OCI-LY1 (cell line): ENCODE measurements around the gene KIAA2012.

Experiments used
- EZH2 ChIP-seq: fragments of 200-600 bp; sonication (generic), shearing (Covaris generic); IDR thresholded peaks from 2 replicates; pipeline ENCODE4 v1.8.0; 2017; ENCODE audit warnings: borderline replicate concordance, mixed run types, mild to moderate bottlenecking, antibody characterized with exemption, low read length, moderate library complexity, mixed read lengths
- TF ChIP-seq, protein P1 (sequence below): fragments of 200-600 bp; sonication (generic), shearing (Covaris generic); IDR thresholded peaks from 2 replicates; pipeline ENCODE4 v1.5.1; 2017; ENCODE audit warnings: mild to moderate bottlenecking, antibody characterized with exemption, low read length, moderate library complexity, mixed read lengths

DNA sequence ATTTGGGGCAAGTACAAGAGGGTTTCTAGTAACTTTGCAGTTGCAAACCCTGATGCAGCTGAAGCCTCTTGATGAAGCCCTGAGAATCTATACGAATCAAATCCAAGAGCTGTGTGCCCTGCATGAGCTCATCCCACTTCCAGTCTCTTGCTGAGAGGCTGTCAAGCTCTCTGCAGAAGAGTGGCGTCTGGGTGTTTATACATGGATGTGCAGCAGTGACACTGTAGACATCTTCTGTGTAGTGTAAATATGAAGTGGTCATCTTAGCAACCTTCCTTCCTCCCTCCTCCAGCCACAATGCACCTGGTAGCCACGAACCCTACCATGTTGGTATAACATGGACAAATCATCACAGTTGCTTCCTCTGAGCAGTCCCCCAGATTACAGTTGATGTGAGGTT lies 18.4 kb upstream of the KIAA2012 start:
- TF ChIP-seq, protein P1, sequence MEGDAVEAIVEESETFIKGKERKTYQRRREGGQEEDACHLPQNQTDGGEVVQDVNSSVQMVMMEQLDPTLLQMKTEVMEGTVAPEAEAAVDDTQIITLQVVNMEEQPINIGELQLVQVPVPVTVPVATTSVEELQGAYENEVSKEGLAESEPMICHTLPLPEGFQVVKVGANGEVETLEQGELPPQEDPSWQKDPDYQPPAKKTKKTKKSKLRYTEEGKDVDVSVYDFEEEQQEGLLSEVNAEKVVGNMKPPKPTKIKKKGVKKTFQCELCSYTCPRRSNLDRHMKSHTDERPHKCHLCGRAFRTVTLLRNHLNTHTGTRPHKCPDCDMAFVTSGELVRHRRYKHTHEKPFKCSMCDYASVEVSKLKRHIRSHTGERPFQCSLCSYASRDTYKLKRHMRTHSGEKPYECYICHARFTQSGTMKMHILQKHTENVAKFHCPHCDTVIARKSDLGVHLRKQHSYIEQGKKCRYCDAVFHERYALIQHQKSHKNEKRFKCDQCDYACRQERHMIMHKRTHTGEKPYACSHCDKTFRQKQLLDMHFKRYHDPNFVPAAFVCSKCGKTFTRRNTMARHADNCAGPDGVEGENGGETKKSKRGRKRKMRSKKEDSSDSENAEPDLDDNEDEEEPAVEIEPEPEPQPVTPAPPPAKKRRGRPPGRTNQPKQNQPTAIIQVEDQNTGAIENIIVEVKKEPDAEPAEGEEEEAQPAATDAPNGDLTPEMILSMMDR: no peak
- no peak for TF ChIP-seq EZH2
